Astrocyte of the cerebellum (primary cell): ENCODE data around the gene MAP3K3.
A peak's percentile ranks its signal among the peaks of the same experiment; 100 is the strongest.

Experiments used
- DNase-seq: peaks from one replicate; pipeline ENCODE4 v3.0.0-alpha.2; 2011; ENCODE audit warnings: low read depth
- H3K4me3 ChIP-seq: 2 replicates; pipeline ENCODE4 v1.5.1; 2011; ENCODE audit warnings: mild to moderate bottlenecking, low read depth, low read length, moderate library complexity
- CTCF ChIP-seq: IDR thresholded peaks from 2 replicates; pipeline ENCODE4 v1.5.1; 2012; ENCODE audit warnings: low read length, low read depth, moderate library complexity, mild to moderate bottlenecking; ENCODE audit errors: missing control alignments
- in situ Hi-C: cut with HindIII; loops from 2 replicates; pipeline ENCODE4 v1.10.0; 2017; ENCODE audit warnings: low sequenced_read_pairs

Gene MAP3K3

GRCh38 chr17:63699638-63700527, 77.7 kb downstream of the MAP3K3 start, which contains the start of gene LIMD2:
Gene LIMD2, minus strand, starts transcription at chr17:63700125. Its CDS starts 827 bp downstream, at chr17:63699298.
- no peak for TF ChIP-seq CTCF
- DNase-seq, result no peak
- H3K4me3 ChIP-seq, result peak within 1 kb of the TSS; percentile 51
- in situ Hi-C loops, result no loop called here

- peak overlapping the region; percentile 51 for H3K4me3 ChIP-seq
- TF ChIP-seq CTCF, result no peak
- in situ Hi-C loops, result no loop called here
- peak; percentile 11 for DNase-seq
These were observed 78.6 kb downstream of the MAP3K3 start for GRCh38 chr17:63700528-63701455.

- in situ Hi-C loops, result no loop called here
- H3K4me3 ChIP-seq, result no peak overlapping the region
- no peak for TF ChIP-seq CTCF
- DNase-seq, result no peak
These were observed 79.2 kb downstream of the MAP3K3 start for GRCh38 chr17:63701456-63701820.

- in situ Hi-C loops, result no loop called here
- no peak for TF ChIP-seq CTCF
- DNase-seq, result no peak
- H3K4me3 ChIP-seq, result no peak overlapping the region
These were observed 79.9 kb downstream of the MAP3K3 start for GRCh38 chr17:63701868-63702720.

GRCh38 chr17:63702721-63703015, 80.5 kb downstream of the MAP3K3 start:
- no peak for DNase-seq
- in situ Hi-C loops, result no loop called here
- H3K4me3 ChIP-seq, result no peak overlapping the region
- no peak for TF ChIP-seq CTCF

GRCh38 chr17:63703029-63703428, 80.8 kb downstream of the MAP3K3 start:
- in situ Hi-C loops, result no loop called here
- DNase-seq, result no peak
- no peak for TF ChIP-seq CTCF
- H3K4me3 ChIP-seq, result no peak overlapping the region
